H1 (cell line): Measurements from ENCODE around the gene NECTIN3. TPM values are rescaled to one million over a fixed set of nuclear protein-coding genes. Genes with fewer than 3 reads are reported as not detected.

Experiments
- CTCF ChIA-PET: fragments of 300-600 bp; sonication (Branson Sonifier 250); formaldehyde crosslinking; loops from one replicate; lab custom pipeline; 2021; ENCODE audit not compliant: partially characterized antibody; lab: Charles Lee
- POLR2A ChIA-PET: fragments of 300-600 bp; sonication (Branson Sonifier 250); formaldehyde crosslinking; loops from one replicate; lab custom pipeline; 2021; ENCODE audit warnings: inconsistent platforms; ENCODE audit not compliant: partially characterized antibody; lab: Charles Lee
- DNase-seq, 2 experiments: peaks; one replicate each; pipeline versions ENCODE4 v3.0.0 to v3.0.0-alpha.2; 2010 to 2022; ENCODE audit warnings: low spot score in 2 of 2, low read depth in 1 of 2, mixed read lengths in 1 of 2
- FAIRE-seq: peaks from 2 replicates; lab custom pipeline; 2011; peaks lifted over from hg19 to GRCh38; lab: Jason Lieb, UNC
- H2AFZ ChIP-seq: 2 replicates; pipeline ENCODE4 v1.8.1; 2012; ENCODE audit warnings: low read length, inconsistent platforms
- H2AK5ac ChIP-seq: 2 replicates; pipeline ENCODE4 v1.6.1; 2013; ENCODE audit warnings: low read depth, low read length
- H2BK120ac ChIP-seq: replicated peaks from 2 replicates; pipeline ENCODE3; 2013; ENCODE audit warnings: low read depth, low read length, inconsistent platforms
- H2BK12ac ChIP-seq: 2 replicates; pipeline ENCODE4 v1.6.1; 2013; ENCODE audit warnings: low read depth, low read length
- H2BK15ac ChIP-seq: 2 replicates; pipeline ENCODE4 v1.6.1; 2013; ENCODE audit warnings: low read length
- H2BK20ac ChIP-seq: 2 replicates; pipeline ENCODE4 v1.6.1; 2013; ENCODE audit warnings: low read length
- H2BK5ac ChIP-seq: 2 replicates; pipeline ENCODE4 v1.6.1; 2013; ENCODE audit warnings: low read depth, low read length
- H3K14ac ChIP-seq: 2 replicates; pipeline ENCODE4 v1.6.1; 2013; ENCODE audit warnings: inconsistent platforms; ENCODE audit not compliant: insufficient read length
- H3K18ac ChIP-seq: 2 replicates; pipeline ENCODE4 v1.6.1; 2013; ENCODE audit warnings: low read length; ENCODE audit errors: extremely low read depth
- H3K23ac ChIP-seq: 2 replicates; pipeline ENCODE4 v1.6.1; 2013; ENCODE audit warnings: inconsistent platforms; ENCODE audit not compliant: insufficient read length
- H3K23me2 ChIP-seq: 2 replicates; pipeline ENCODE4 v1.6.1; 2013; ENCODE audit warnings: low read depth, low read length
- H3K27ac ChIP-seq: 2 replicates; pipeline ENCODE4 v1.6.1; 2011; ENCODE audit warnings: low read depth, low read length, inconsistent platforms
- H3K27me3 ChIP-seq, 4 experiments: replicated peaks in 1 of 4; 1 replicate in 1 of 4; 2 replicates in 3 of 4; pipeline versions ENCODE4 v1.6.1 to v1.8.1; 2011 to 2013; ENCODE audit warnings: low read length in 3 of 4, mild to moderate bottlenecking in 3 of 4, inconsistent platforms in 2 of 4, mixed read lengths in 2 of 4, moderate library complexity in 1 of 4; ENCODE audit not compliant: control insufficient read depth in 3 of 4, insufficient read depth in 3 of 4; ENCODE audit errors: extremely low read depth in 1 of 4
- H3K36me3 ChIP-seq, 4 experiments: 2 replicates each; pipeline versions ENCODE4 v1.6.1 to v1.8.1; 2011 to 2013; ENCODE audit warnings: mild to moderate bottlenecking in 4 of 4, low read length in 3 of 4, moderate library complexity in 2 of 4, control low read depth in 1 of 4, inconsistent platforms in 1 of 4; ENCODE audit not compliant: insufficient read depth in 4 of 4, control insufficient read depth in 2 of 4
- H3K4ac ChIP-seq: replicated peaks from 2 replicates; pipeline ENCODE3; 2013; ENCODE audit warnings: low read length, low read depth, mixed read lengths, inconsistent platforms; ENCODE audit not compliant: insufficient read length
- H3K4me1 ChIP-seq, 4 experiments: replicated peaks in 1 of 4; 1 replicate in 1 of 4; 2 replicates in 3 of 4; pipeline versions ENCODE4 v1.6.1 to v1.8.1; 2011 to 2013; ENCODE audit warnings: low read length in 3 of 4, inconsistent platforms in 2 of 4, mixed read lengths in 1 of 4; ENCODE audit not compliant: insufficient read depth in 4 of 4, control insufficient read depth in 3 of 4
- H3K4me2 ChIP-seq, 2 experiments: 2 replicates each; pipeline versions ENCODE4 v1.6.1 to v1.8.1; 2011 to 2013; ENCODE audit warnings: low read depth in 2 of 2, low read length in 2 of 2, control low read depth in 1 of 2, inconsistent platforms in 1 of 2, mild to moderate bottlenecking in 1 of 2; ENCODE audit not compliant: insufficient read depth in 1 of 2
- H3K4me3 ChIP-seq, 4 experiments: fragments of 200-600, 300-600 bp in 1 of 4; sonication (generic), shearing (Covaris generic), sonication (Bioruptor Twin) in 1 of 4; 2 replicates each; pipeline versions ENCODE4 v1.5.1 to v1.8.1; 2011 to 2016; ENCODE audit warnings: low read length in 4 of 4, low read depth in 3 of 4, control low read depth in 2 of 4, inconsistent platforms in 2 of 4, mild to moderate bottlenecking in 2 of 4, mixed read lengths in 1 of 4, moderate library complexity in 1 of 4; ENCODE audit not compliant: insufficient read depth in 2 of 4; ENCODE audit errors: extremely low read depth in 1 of 4
- H3K56ac ChIP-seq: replicated peaks from 2 replicates; pipeline ENCODE3; 2013; ENCODE audit warnings: low read depth, mild to moderate bottlenecking, mixed read lengths, low read length, inconsistent platforms; ENCODE audit not compliant: insufficient read length
- H3K79me1 ChIP-seq: 2 replicates; pipeline ENCODE4 v1.6.1; 2013; ENCODE audit warnings: low read depth, low read length, control low read depth
- H3K79me2 ChIP-seq, 2 experiments: 2 replicates each; pipeline versions ENCODE4 v1.6.1 to v1.8.1; 2012 to 2013; ENCODE audit warnings: low read length in 2 of 2, mild to moderate bottlenecking in 2 of 2, inconsistent platforms in 1 of 2; ENCODE audit not compliant: insufficient read depth in 2 of 2, control insufficient read depth in 1 of 2
- H3K9ac ChIP-seq, 4 experiments: replicated peaks in 1 of 4; 1 replicate in 1 of 4; 2 replicates in 3 of 4; pipeline versions ENCODE4 v1.6.1 to v1.8.1; 2011 to 2013; ENCODE audit warnings: low read depth in 3 of 4, low read length in 3 of 4, control low read depth in 2 of 4, mild to moderate bottlenecking in 2 of 4, moderate library complexity in 2 of 4, inconsistent platforms in 1 of 4; ENCODE audit errors: extremely low read depth in 1 of 4
- H3K9me3 ChIP-seq, 2 experiments: 2 replicates each; pipeline versions ENCODE4 v1.6.1 to v1.8.1; 2012 to 2013; ENCODE audit warnings: mild to moderate bottlenecking in 2 of 2, moderate library complexity in 2 of 2, control low read depth in 1 of 2, inconsistent platforms in 1 of 2, low read depth in 1 of 2, low read length in 1 of 2, mixed read lengths in 1 of 2; ENCODE audit not compliant: insufficient read depth in 2 of 2
- H4K20me1 ChIP-seq, 2 experiments: replicated peaks in 1 of 2; 2 replicates each; pipeline versions ENCODE3 to v1.8.1; 2011 to 2013; ENCODE audit warnings: inconsistent platforms in 2 of 2, low read length in 2 of 2, mild to moderate bottlenecking in 1 of 2; ENCODE audit not compliant: insufficient read depth in 2 of 2, control insufficient read depth in 1 of 2
- H4K5ac ChIP-seq: 2 replicates; pipeline ENCODE4 v1.6.1; 2013; ENCODE audit warnings: low read length, low read depth, mixed read lengths, inconsistent platforms; ENCODE audit not compliant: insufficient read length
- H4K8ac ChIP-seq: 2 replicates; pipeline ENCODE4 v1.8.0; 2013; ENCODE audit warnings: mild to moderate bottlenecking, moderate library complexity, low read length, inconsistent platforms; ENCODE audit not compliant: insufficient read depth; ENCODE audit errors: extremely low read depth
- H4K91ac ChIP-seq: replicated peaks from 2 replicates; pipeline ENCODE3; 2013; ENCODE audit warnings: low read length, mixed read lengths, inconsistent platforms; ENCODE audit not compliant: insufficient read length
- CHD2 ChIP-seq: IDR thresholded peaks from 2 replicates; pipeline ENCODE4 v1.6.1; 2012; ENCODE audit warnings: low read length, improper control_type of control experiment
- HDAC2 ChIP-seq, 2 experiments: fragments of 300-600 bp in 1 of 2; sonication (generic) in 1 of 2; IDR thresholded peaks; 2 replicates each; pipeline ENCODE4 v1.6.1; 2011 to 2012; ENCODE audit warnings: low read depth in 2 of 2, low read length in 2 of 2, mild to moderate bottlenecking in 2 of 2, moderate library complexity in 2 of 2, borderline replicate concordance in 1 of 2, inconsistent platforms in 1 of 2
- KDM1A ChIP-seq: fragments of 200-600, 300-600 bp; sonication (generic); IDR thresholded peaks from 2 replicates; pipeline ENCODE4 v1.7.1; 2016; ENCODE audit warnings: mild to moderate bottlenecking, low read length, borderline replicate concordance
- KDM4A ChIP-seq: IDR thresholded peaks from one replicate; pipeline ENCODE4 v1.7.1; 2012; ENCODE audit warnings: low read depth, mild to moderate bottlenecking, moderate library complexity, low read length, inconsistent platforms; ENCODE audit not compliant: severe bottlenecking
- POU5F1 ChIP-seq: IDR thresholded peaks from 2 replicates; pipeline ENCODE4 v1.6.1; 2011; ENCODE audit warnings: low read depth, mild to moderate bottlenecking, low read length, moderate library complexity
- RBBP5 ChIP-seq: IDR thresholded peaks from 2 replicates; pipeline ENCODE4 v1.7.1; 2012; ENCODE audit warnings: low read depth, mild to moderate bottlenecking, inconsistent platforms, low read length, moderate library complexity, borderline replicate concordance
- SIN3A ChIP-seq, 2 experiments: IDR thresholded peaks in 1 of 2; conservative IDR thresholded peaks in 1 of 2; 2 replicates each; pipeline ENCODE4 v1.6.1; 2011 to 2012; ENCODE audit warnings: low read length in 2 of 2, improper control_type of control experiment in 1 of 2, low read depth in 1 of 2, mild to moderate bottlenecking in 1 of 2
- TAF1 ChIP-seq: IDR thresholded peaks from 2 replicates; pipeline ENCODE4 v1.6.1; 2011; ENCODE audit warnings: mild to moderate bottlenecking, low read depth, low read length
- TAF7 ChIP-seq: optimal IDR thresholded peaks from 2 replicates; pipeline ENCODE3; 2011; ENCODE audit warnings: low read depth, mild to moderate bottlenecking, inconsistent platforms, low read length, moderate library complexity, borderline replicate concordance
- WGBS, 2 experiments: shearing (Covaris generic) in 1 of 2; methylation state at CpG; one replicate each; pipeline versions ENCODE4 v1.1.6 to v1.1.7; 2013 to 2015; ENCODE audit warnings: low lambda C conversion rate in 2 of 2, mixed read lengths in 2 of 2, inconsistent platforms in 1 of 2, low coverage in 1 of 2, missing lambda C conversion rate in 1 of 2; ENCODE audit not compliant: insufficient replicate concordance in 2 of 2, insufficient coverage in 1 of 2, insufficient read length in 1 of 2; ENCODE audit errors: extremely low coverage in 1 of 2, missing lambda C conversion rate in 1 of 2; 5-methylcytosine and 5-hydroxymethylcytosine counted together
- polyA plus RNA-seq, 7 experiments: library from polyadenylated mRNA; depleted of rRNA in 3 of 7; stranded (reverse) in 5 of 7; unstranded in 2 of 7; fragments of >200 nt in 5 of 7; fragments of 200-250 nt in 2 of 7; gene quantifications; 1 replicate in 5 of 7; 2 replicates in 1 of 7; 4 replicates in 1 of 7; pipeline versions ENCODE4 v1.2.1 to v1.2.3, GENCODE V29; 2011 to 2013; ENCODE audit warnings: missing spikeins in 2 of 7, mixed read lengths in 2 of 7
- total RNA-seq: library from RNA; stranded (reverse); fragmentation: NEBNext Ultra II Directional; extraction: Animal tissue kit (Norgen Biotek cat#: 25700); gene quantifications from 2 replicates; pipeline ENCODE4 v1.2.1, GENCODE V29; 2021

The NECTIN3 gene
- total and polyA plus RNA-seq, 2 of the 8 experiments (the other 6 are each of a cell fraction or from before 2014, with no cell fraction given) = 13.6 to 50.6 TPM

DNA sequence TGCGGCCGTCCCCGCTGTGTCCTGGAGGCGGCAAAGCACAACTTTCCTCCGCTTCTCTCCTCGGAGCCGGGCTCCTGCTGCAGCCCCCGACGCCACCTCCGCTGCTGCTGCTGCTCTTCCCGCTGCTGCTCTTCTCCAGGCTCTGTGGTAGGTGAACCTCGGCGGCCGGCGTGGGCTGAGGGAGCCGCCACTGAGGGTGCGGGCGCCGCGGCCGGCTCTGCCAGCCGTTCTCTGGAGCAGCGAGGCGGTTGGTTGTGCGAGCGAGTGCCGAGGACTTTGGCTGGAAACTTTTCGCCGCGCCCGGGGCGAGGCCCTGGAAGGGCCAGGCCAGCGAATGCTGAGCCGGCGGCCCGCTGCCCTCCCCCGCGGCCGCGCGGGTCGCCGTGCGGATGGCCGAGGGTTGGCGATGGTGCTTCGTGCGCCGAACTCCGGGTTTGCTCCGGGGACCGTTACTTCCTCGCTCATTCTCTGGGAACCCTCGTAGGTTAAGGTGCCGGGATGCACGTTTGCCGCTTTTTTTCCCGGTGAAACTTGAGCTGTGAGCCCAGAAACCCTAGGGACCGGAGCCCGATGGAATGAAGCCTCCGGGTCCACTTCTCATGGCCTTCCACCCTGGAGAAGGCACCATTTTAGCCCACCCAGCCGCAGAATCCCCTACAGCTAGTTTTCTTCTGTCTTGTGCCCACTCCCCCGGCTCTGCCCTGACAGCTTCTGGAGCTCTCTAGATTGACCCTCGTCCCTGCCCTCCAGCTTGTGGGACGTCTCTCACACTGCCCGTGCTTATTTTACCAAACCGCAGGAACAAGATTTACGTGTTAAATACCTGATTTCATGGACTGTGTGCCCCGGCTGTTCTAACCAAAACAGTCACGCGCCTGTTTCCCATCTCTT lies 660 bp downstream of the NECTIN3 start:
- DNase-seq (peak in 1 of 2 experiments; percentile 64), FAIRE-seq (no peak)
- H3K79me1 ChIP-seq = no peaks in the 10 kb centered on the region
- no peak overlapping the region for H4K91ac ChIP-seq
- no peak overlapping the region for H3K14ac ChIP-seq
- no peak overlapping the region for H3K56ac ChIP-seq
- no peaks in the 10 kb centered on the region for H3K27me3 ChIP-seq
- no peak overlapping the region for H3K23ac ChIP-seq
- peaks cover 27 to 73% of the 10 kb centered on the region in 2 experiments for H3K79me2 ChIP-seq
- H4K8ac ChIP-seq = peak overlapping the region; percentile 64
- peak overlapping the region; percentile 54; the same call in 1 of the 2 replicates for H2BK5ac ChIP-seq
- no peak overlapping the region for H2BK120ac ChIP-seq
- no peaks in the 10 kb centered on the region for H3K36me3 ChIP-seq
- WGBS, 2 experiments = 1% methylated on average over 49 of the region's 71 CpGs; no CpG with 5 or more reads in 1 of the 2 experiments
- peak overlapping the region; percentile 58 to 78 (median 68) for H3K9ac ChIP-seq
- no peak overlapping the region for H2BK15ac ChIP-seq
- H3K27ac ChIP-seq = 0 out of 2 replicates have a peak overlapping the region, but pooled peaks have one; percentile 53
- peak overlapping the region; percentile 88 to 100 for H3K4me2 ChIP-seq
- H3K4me3 ChIP-seq = peak overlapping the region; percentile 80 to 99 (median 88)
- H4K5ac ChIP-seq = peak overlapping the region; percentile 65
- peaks cover 4 to 5% of the 10 kb centered on the region in 2 experiments for H4K20me1 ChIP-seq
- no peak overlapping the region for H2BK20ac ChIP-seq
- peaks cover 0 to 8% (median 1%) of the 10 kb centered on the region in 4 experiments; a peak in 4 of 7 replicates for H3K4me1 ChIP-seq
- CTCF ChIA-PET = interaction anchor here (0.6 to 2.6 kb wide), 3 partner anchors 10 to 80 kb away, joined by 3 to 13 read pairs (median 3); no protein-coding TSS in a partner anchor
- no peak overlapping the region for H3K4ac ChIP-seq
- 0 out of 2 replicates have a peak overlapping the region, but pooled peaks have one; percentile 7 for H2AFZ ChIP-seq
- H2AK5ac ChIP-seq = no peak overlapping the region
- POLR2A ChIA-PET = interaction anchor here (0.5 to 1.4 kb wide), 5 partner anchors 10 to 1419 kb away, joined by 3 to 6 read pairs (median 4); no protein-coding TSS in a partner anchor
- H3K9me3 ChIP-seq = no peaks in the 10 kb centered on the region
- H3K23me2 ChIP-seq = peaks cover 22% of the 10 kb centered on the region
- no peak overlapping the region for H2BK12ac ChIP-seq
- H3K18ac ChIP-seq = peak overlapping the region; percentile 84
- no peak for TF ChIP-seq POU5F1
- 0 out of 2 replicates have a peak, but pooled peaks have one; percentile 12 for TF ChIP-seq CHD2
- peak; percentile 94; the same call in 1 of the 2 replicates for TF ChIP-seq RBBP5
- no peak for TF ChIP-seq TAF7
- peak; percentile 82; the same call in 1 of the 2 replicates for TF ChIP-seq KDM1A
- peak; percentile 19 to 69; a peak in 1 of 4 replicates for TF ChIP-seq HDAC2 (IDR thresholded peaks at IDR 0.05; ENCODE audit: borderline replicate concordance in 1 of 2, low read depth in 2 of 2, low read length in 2 of 2)
- TF ChIP-seq SIN3A (conservative IDR thresholded peaks at IDR 0.05 in 1 of 2, IDR thresholded peaks at IDR 0.05 in 1 of 2; ENCODE audit: low read depth in 1 of 2, low read length in 2 of 2) = 0 out of 4 replicates have a peak, but pooled peaks of 1 of the 2 experiments have one; percentile 15
- TF ChIP-seq KDM4A = peak; percentile 94
- TF ChIP-seq TAF1 = peak; percentile 42; the same call in 1 of the 2 replicates
